SK-N-SH (cell line): ENCODE results near the gene TMEM255B. TPM values are rescaled to one million over a fixed set of nuclear protein-coding genes. Genes with fewer than 3 reads are reported as not detected.
A peak's percentile ranks its signal among the peaks of the same experiment; 100 is the strongest.

ENCODE experiments used
- CTCF ChIA-PET: fragments of 300-600, 350-600 bp; formaldehyde crosslinking; extraction: SDS; loops from one replicate; lab custom pipeline; 2021; lab: Yijun Ruan, JAX
- POLR2A ChIA-PET: fragments of 350-600 bp; sonication (Branson Sonifier 250); formaldehyde crosslinking; extraction: SDS; loops from one replicate; lab custom pipeline; 2020; ENCODE audit warnings: antibody characterized with exemption, inconsistent platforms; lab: Yijun Ruan, JAX
- DNase-seq: peaks from one replicate; pipeline ENCODE4 v3.0.0; 2012
- H2AFZ ChIP-seq: fragments of 200-600 bp; sonication (generic); 2 replicates; pipeline ENCODE4 v1.8.1; 2016; ENCODE audit warnings: antibody characterized with exemption, mild to moderate bottlenecking, low read depth
- H3F3A ChIP-seq: fragments of 200-600 bp; sonication (generic); replicated peaks from 2 replicates; pipeline ENCODE3; 2016; ENCODE audit warnings: antibody characterized with exemption, mild to moderate bottlenecking; ENCODE audit not compliant: insufficient read depth
- H3K27ac ChIP-seq, 2 experiments: fragments of 200-500 bp in 1 of 2; fragments of 200-600 bp in 1 of 2; sonication (Bioruptor generic) in 1 of 2; sonication (generic), shearing (Covaris generic) in 1 of 2; 2 replicates each; pipeline versions ENCODE4 v1.5.1 to v1.6.1; 2014 to 2016; ENCODE audit warnings: low read depth in 2 of 2, inconsistent platforms in 1 of 2, low read length in 1 of 2, mild to moderate bottlenecking in 1 of 2, mixed read lengths in 1 of 2
- H3K27me3 ChIP-seq: fragments of 200-600 bp; sonication (generic), shearing (Covaris generic); 2 replicates; pipeline ENCODE4 v1.6.1; 2016; ENCODE audit warnings: mixed run types; ENCODE audit not compliant: insufficient read depth
- H3K36me3 ChIP-seq, 2 experiments: fragments of 200-500 bp in 1 of 2; fragments of 200-600 bp in 1 of 2; sonication (Bioruptor generic) in 1 of 2; sonication (generic) in 1 of 2; replicated peaks in 1 of 2; 2 replicates each; pipeline versions ENCODE3 to v1.5.1; 2014 to 2016; ENCODE audit warnings: low read length in 1 of 2, mild to moderate bottlenecking in 1 of 2; ENCODE audit not compliant: insufficient read depth in 2 of 2, control insufficient read depth in 1 of 2
- H3K4me1 ChIP-seq, 2 experiments: fragments of 200-500 bp in 1 of 2; fragments of 200-600 bp in 1 of 2; sonication (Bioruptor generic) in 1 of 2; sonication (generic), shearing (Covaris generic) in 1 of 2; 2 replicates each; pipeline versions ENCODE4 v1.5.1 to v1.6.1; 2014 to 2016; ENCODE audit warnings: low read depth in 1 of 2, low read length in 1 of 2, mixed run types in 1 of 2; ENCODE audit not compliant: insufficient read depth in 2 of 2, control insufficient read depth in 1 of 2
- H3K4me2 ChIP-seq: fragments of 200-600 bp; sonication (generic), shearing (Covaris generic); 2 replicates; pipeline ENCODE4 v1.6.1; 2017; ENCODE audit warnings: mixed run types
- H3K4me3 ChIP-seq, 2 experiments: fragments of 200-500 bp in 1 of 2; fragments of 200-600 bp in 1 of 2; sonication (Bioruptor generic) in 1 of 2; sonication (generic), shearing (Covaris generic) in 1 of 2; 2 replicates each; pipeline versions ENCODE4 v1.5.1 to v1.8.1; 2014 to 2016; ENCODE audit warnings: low read depth in 2 of 2, inconsistent platforms in 1 of 2, low read length in 1 of 2, mild to moderate bottlenecking in 1 of 2, mixed read lengths in 1 of 2, moderate library complexity in 1 of 2
- H3K79me2 ChIP-seq: fragments of 200-600 bp; sonication (generic); 2 replicates; pipeline ENCODE4 v1.8.1; 2017; ENCODE audit warnings: mild to moderate bottlenecking; ENCODE audit not compliant: insufficient read depth
- H3K9ac ChIP-seq: fragments of 200-600 bp; sonication (generic); 2 replicates; pipeline ENCODE4 v1.6.1; 2017; ENCODE audit warnings: mixed run types
- H3K9me2 ChIP-seq: fragments of 200-600 bp; sonication (generic); 2 replicates; pipeline ENCODE4 v1.6.1; 2017; ENCODE audit warnings: mixed run types
- H3K9me3 ChIP-seq: fragments of 200-600 bp; sonication (generic); 2 replicates; pipeline ENCODE4 v1.6.1; 2017; ENCODE audit warnings: mixed run types, mild to moderate bottlenecking, moderate library complexity
- H4K20me1 ChIP-seq: fragments of 200-600 bp; sonication (generic); 2 replicates; pipeline ENCODE4 v1.6.1; 2017; ENCODE audit warnings: mild to moderate bottlenecking, mixed run types; ENCODE audit not compliant: insufficient read depth
- ELF1 ChIP-seq: IDR thresholded peaks from 2 replicates; pipeline ENCODE4 v1.4.0; 2012
- FOXM1 ChIP-seq: IDR thresholded peaks from 2 replicates; pipeline ENCODE4 v1.4.0; 2012; ENCODE audit warnings: low read depth, mild to moderate bottlenecking
- GABPA ChIP-seq: IDR thresholded peaks from 2 replicates; pipeline ENCODE4 v1.4.0; 2012; ENCODE audit warnings: low read depth, mild to moderate bottlenecking
- GATA2 ChIP-seq: sonication (generic); formaldehyde crosslinking; IDR thresholded peaks from 2 replicates; pipeline ENCODE4 v1.5.0; 2020; ENCODE audit warnings: mild to moderate bottlenecking, missing genetic modification reagents
- IRF3 ChIP-seq: fragments of 150-350 bp; IDR thresholded peaks from 2 replicates; pipeline ENCODE4 v1.6.1; 2016; ENCODE audit warnings: mild to moderate bottlenecking, low read depth, low read length
- MEF2A ChIP-seq: IDR thresholded peaks from 2 replicates; pipeline ENCODE4 v1.4.0; 2012; ENCODE audit warnings: low read depth, borderline replicate concordance
- POLR2AphosphoS5 ChIP-seq: IDR thresholded peaks from 2 replicates; pipeline ENCODE4 v1.6.1; 2012; ENCODE audit warnings: low read depth, low read length
- RXRA ChIP-seq: IDR thresholded peaks from 2 replicates; pipeline ENCODE4 v1.4.0; 2012; ENCODE audit warnings: low read depth, mild to moderate bottlenecking, borderline replicate concordance
- TAF1 ChIP-seq: IDR thresholded peaks from 2 replicates; pipeline ENCODE4 v1.6.1; 2012; ENCODE audit warnings: low read depth, mild to moderate bottlenecking, low read length, moderate library complexity, borderline replicate concordance
- TEAD4 ChIP-seq: IDR thresholded peaks from 2 replicates; pipeline ENCODE4 v1.4.0; 2012; ENCODE audit warnings: mild to moderate bottlenecking, borderline replicate concordance; ENCODE audit not compliant: insufficient read depth
- USF1 ChIP-seq: IDR thresholded peaks from 2 replicates; pipeline ENCODE4 v1.4.0; 2012; ENCODE audit warnings: low read depth, borderline replicate concordance
- ZBTB33 ChIP-seq: IDR thresholded peaks from 2 replicates; pipeline ENCODE4 v1.4.0; 2012; ENCODE audit warnings: low read depth, borderline replicate concordance
- WGBS: methylation state at CpG from one replicate; pipeline ENCODE4 v1.1.6; 2017; ENCODE audit warnings: low lambda C conversion rate; 5-methylcytosine and 5-hydroxymethylcytosine counted together
- polyA plus RNA-seq, 3 experiments: library from polyadenylated mRNA; depleted of rRNA; stranded (reverse); fragments of >200 nt; gene quantifications; 2 replicates each; pipeline ENCODE4 v1.2.3, GENCODE V29; 2012
- TF ChIP-seq, protein P1 (sequence below): fragments of 150-350 bp; IDR thresholded peaks from 2 replicates; pipeline ENCODE4 v1.6.1; 2017; ENCODE audit warnings: antibody characterized with exemption, low read length, low read depth, borderline replicate concordance

The TMEM255B gene
- polyA plus RNA-seq, 1 of the 3 experiments (the other 2 are of a cell fraction), result 14.8 TPM

GRCh38 chr13:113742000-113742441 lies 17.0 kb upstream of the TMEM255B start (continued):
- TF ChIP-seq ZBTB33 (no peak), GATA2 (no peak), TEAD4 (no peak), POLR2AphosphoS5 (no peak), MEF2A (no peak), RXRA (no peak), FOXM1 (no peak), USF1 (peak; percentile 76)
- TF ChIP-seq, protein P1, sequence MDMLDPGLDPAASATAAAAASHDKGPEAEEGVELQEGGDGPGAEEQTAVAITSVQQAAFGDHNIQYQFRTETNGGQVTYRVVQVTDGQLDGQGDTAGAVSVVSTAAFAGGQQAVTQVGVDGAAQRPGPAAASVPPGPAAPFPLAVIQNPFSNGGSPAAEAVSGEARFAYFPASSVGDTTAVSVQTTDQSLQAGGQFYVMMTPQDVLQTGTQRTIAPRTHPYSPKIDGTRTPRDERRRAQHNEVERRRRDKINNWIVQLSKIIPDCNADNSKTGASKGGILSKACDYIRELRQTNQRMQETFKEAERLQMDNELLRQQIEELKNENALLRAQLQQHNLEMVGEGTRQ, result no peak

GRCh38 chr13:113742445-113743120 lies 16.4 kb upstream of the TMEM255B start:
- Histone ChIP-seq H3K9ac (no peak overlapping the region), H3K4me2 (no peak overlapping the region), H3F3A (no peaks in the 10 kb centered on the region), H3K4me1 (peaks cover 0 to 28% of the 10 kb centered on the region in 2 experiments; a peak in 1 of 4 replicates), H4K20me1 (no peaks in the 10 kb centered on the region), H2AFZ (no peak overlapping the region), H3K4me3 (no peak overlapping the region), H3K27me3 (no peaks in the 10 kb centered on the region), H3K79me2 (no peaks in the 10 kb centered on the region), H3K9me2 (no peaks in the 10 kb centered on the region), H3K36me3 (no peaks in the 10 kb centered on the region), H3K9me3 (no peaks in the 10 kb centered on the region), H3K27ac (no peak overlapping the region)
- no peak for DNase-seq
- no peak for TF ChIP-seq TEAD4
- TF ChIP-seq FOXM1, result no peak
- TF ChIP-seq GABPA, result no peak
- TF ChIP-seq ELF1, result no peak
- TF ChIP-seq TAF1, result no peak
- TF ChIP-seq POLR2AphosphoS5, result no peak
- no peak for TF ChIP-seq IRF3
- ChIA-PET POLR2A (no interaction called here), CTCF (interaction anchor here (1.3 to 1.9 kb wide), 6 partner anchors 10 to 60 kb away, joined by 3 to 9 read pairs (median 4); partner anchors contain the start of gene TMEM255B)
- WGBS, result 85% methylated on average over 14 of the region's 21 CpGs
